Hepatic stellate cell (primary cell): ENCODE measurements around the gene CLCN3.
"Not testable (repeated sequence)": the region's sequence is repeated elsewhere in the genome, so short reads cannot be mapped to it uniquely, and the experiment has no call there.

Experiments used
- DNase-seq: peaks from one replicate; pipeline ENCODE4 v3.0.0; 2011; ENCODE audit warnings: low spot score

CLCN3 gene

GRCh38 chr4:169707958-169708643 lies 87.7 kb downstream of the CLCN3 start:
- DNase-seq = no peak

- DNase-seq = no peak
Measured at GRCh38 chr4:169715826-169716225, 95.4 kb downstream of the CLCN3 start.

GRCh38 chr4:169716677-169717076 lies 96.3 kb downstream of the CLCN3 start:
- DNase-seq = peak; percentile 7

GRCh38 chr4:169720529-169720928 lies 100.2 kb downstream of the CLCN3 start:
- no peak for DNase-seq

- no peak for DNase-seq
Measured at GRCh38 chr4:169723207-169723965, 103.0 kb downstream of the CLCN3 start.

- peak; percentile 16 for DNase-seq
Measured at GRCh38 chr4:169724260-169724659, 103.9 kb downstream of the CLCN3 start.

- DNase-seq = no peak
Measured at GRCh38 chr4:169727616-169728015, 107.2 kb downstream of the CLCN3 start.

- DNase-seq = no peak
Measured at GRCh38 chr4:169730564-169730963, 110.2 kb downstream of the CLCN3 start.

- not testable (repeated sequence) for DNase-seq
Measured at GRCh38 chr4:169738604-169739003, 118.2 kb downstream of the CLCN3 start.

- no peak for DNase-seq
Measured at GRCh38 chr4:169741569-169741968, 121.2 kb downstream of the CLCN3 start.

- DNase-seq = no peak
Measured at GRCh38 chr4:169744601-169745000, 124.2 kb downstream of the CLCN3 start.

- peak; percentile 34 for DNase-seq
Measured at GRCh38 chr4:169745291-169745690, 124.9 kb downstream of the CLCN3 start.

GRCh38 chr4:169756971-169757574 lies 136.7 kb downstream of the CLCN3 start:
- no peak for DNase-seq

- peak; percentile 85 for DNase-seq
Measured at GRCh38 chr4:169757575-169758184, 137.3 kb downstream of the CLCN3 start, which contains the start of gene HPF1. TSS of gene HPF1 (minus strand) at chr4:169757944. CDS start at chr4:169757877, 67 bp downstream.

GRCh38 chr4:169758401-169758962 lies 138.1 kb downstream of the CLCN3 start:
- DNase-seq = no peak

GRCh38 chr4:169761846-169762245 lies 141.5 kb downstream of the CLCN3 start:
- no peak for DNase-seq

GRCh38 chr4:169765835-169766234 lies 145.5 kb downstream of the CLCN3 start:
- no peak for DNase-seq

GRCh38 chr4:169766741-169767140 lies 146.4 kb downstream of the CLCN3 start:
- no peak for DNase-seq

- no peak for DNase-seq
Measured at GRCh38 chr4:169768385-169768784, 148.0 kb downstream of the CLCN3 start.

GRCh38 chr4:169770416-169770815 lies 150.0 kb downstream of the CLCN3 start:
- no peak for DNase-seq

- DNase-seq = not testable (repeated sequence)
Measured at GRCh38 chr4:169771556-169772080, 151.2 kb downstream of the CLCN3 start.
